K562 (cell line): ENCODE results near the gene FLT1. TPM values are rescaled to one million over a fixed set of nuclear protein-coding genes. Genes with fewer than 3 reads are reported as not detected.

Experiments
- ARHGAP35 ChIP-seq: fragments of 450-650 bp; IDR thresholded peaks from 2 replicates; pipeline ENCODE4 v1.6.1; 2018; ENCODE audit not compliant: partially characterized antibody
- ATF6 ChIP-seq: sonication (generic); formaldehyde crosslinking; IDR thresholded peaks from 2 replicates; pipeline ENCODE4 v1.4.0; 2020; ENCODE audit warnings: mild to moderate bottlenecking, missing genetic modification reagents
- CBX2 ChIP-seq: fragments of 200-600 bp; sonication (generic); IDR thresholded peaks from one replicate; pipeline ENCODE4 v1.6.1; 2012; ENCODE audit warnings: mild to moderate bottlenecking, low read length, inconsistent platforms; ENCODE audit not compliant: insufficient read depth, poor library complexity, severe bottlenecking
- CREB5 ChIP-seq: fragments of 250-450 bp; sonication (Bioruptor Pico); IDR thresholded peaks from 2 replicates; pipeline ENCODE4 v1.5.0; 2020; ENCODE audit warnings: mild to moderate bottlenecking
- FUS ChIP-seq: fragments of 200-400 bp; formaldehyde crosslinking; optimal IDR thresholded peaks from 2 replicates; pipeline ENCODE3; 2017; ENCODE audit warnings: low read depth, low read length
- GTF2A2 ChIP-seq: IDR thresholded peaks from 2 replicates; pipeline ENCODE4 v1.6.1; 2016; ENCODE audit warnings: mild to moderate bottlenecking, missing genetic modification characterization, missing compliant biosample characterization
- HDAC1 ChIP-seq, 2 experiments: fragments of 450-650 bp; IDR thresholded peaks; 2 replicates each; pipeline ENCODE4 v1.6.1; 2016 to 2017; ENCODE audit warnings: inconsistent platforms in 1 of 2, mild to moderate bottlenecking in 1 of 2, moderate library complexity in 1 of 2
- HMG20B ChIP-seq: fragments of 250-450 bp; sonication (Bioruptor Pico); IDR thresholded peaks from 2 replicates; pipeline ENCODE4 v1.5.0; 2021; ENCODE audit warnings: mild to moderate bottlenecking
- JUN ChIP-seq, 2 experiments: sonication (generic) in 1 of 2; formaldehyde crosslinking in 1 of 2; IDR thresholded peaks; 2 replicates each; pipeline versions ENCODE4 v1.6.1 to v1.8.0; 2012 to 2022; ENCODE audit warnings: borderline replicate concordance in 2 of 2, mild to moderate bottlenecking in 2 of 2, improper control_type of control experiment in 1 of 2, low read depth in 1 of 2, low read length in 1 of 2, missing genetic modification reagents in 1 of 2
- MEF2D ChIP-seq: conservative IDR thresholded peaks from 2 replicates; pipeline ENCODE4 v1.6.1; 2016; ENCODE audit warnings: low read depth, missing genetic modification characterization, missing compliant biosample characterization
- MTA1 ChIP-seq: fragments of 450-650 bp; IDR thresholded peaks from 2 replicates; pipeline ENCODE4 v1.6.1; 2017; ENCODE audit warnings: borderline replicate concordance
- NCOA2 ChIP-seq, 2 experiments: fragments of 450-650 bp; IDR thresholded peaks; 2 replicates each; pipeline ENCODE4 v1.6.1; 2018; ENCODE audit warnings: mild to moderate bottlenecking in 2 of 2, moderate library complexity in 1 of 2; ENCODE audit not compliant: partially characterized antibody in 2 of 2
- POU5F1 ChIP-seq: fragments of 150-350 bp; IDR thresholded peaks from 2 replicates; pipeline ENCODE4 v1.6.1; 2014; ENCODE audit warnings: borderline replicate concordance, low read length, low read depth, mild to moderate bottlenecking; ENCODE audit not compliant: partially characterized antibody
- PTBP1 ChIP-seq: fragments of 200-400 bp; formaldehyde crosslinking; IDR thresholded peaks from 2 replicates; pipeline ENCODE4 v1.6.1; 2017; ENCODE audit warnings: low read depth, low read length
- SETDB1 ChIP-seq: IDR thresholded peaks from one replicate; pipeline ENCODE4 v1.6.1; 2012; ENCODE audit warnings: low read length, control low read depth, inconsistent platforms
- SMAD1 ChIP-seq: fragments of 150-350 bp; IDR thresholded peaks from 2 replicates; pipeline ENCODE4 v1.6.1; 2014; ENCODE audit warnings: low read length, low read depth; ENCODE audit not compliant: partially characterized antibody
- SMARCE1 ChIP-seq: fragments of 450-650 bp; IDR thresholded peaks from 2 replicates; pipeline ENCODE4 v1.7.1; 2016; ENCODE audit warnings: mild to moderate bottlenecking
- SMC3 ChIP-seq: conservative IDR thresholded peaks from 2 replicates; pipeline ENCODE4 v1.6.1; 2011; ENCODE audit warnings: low read depth, low read length, improper control_type of control experiment; ENCODE audit not compliant: insufficient read depth
- SRSF3 ChIP-seq: fragments of 200-400 bp; formaldehyde crosslinking; IDR thresholded peaks from 2 replicates; pipeline ENCODE4 v1.6.1; 2016; ENCODE audit warnings: mild to moderate bottlenecking, low read length, moderate library complexity; ENCODE audit not compliant: insufficient read depth
- TAF15 ChIP-seq: fragments of 200-400 bp; formaldehyde crosslinking; IDR thresholded peaks from 2 replicates; pipeline ENCODE4 v1.6.1; 2017; ENCODE audit warnings: mild to moderate bottlenecking, low read depth, low read length, moderate library complexity
- TCF7 ChIP-seq: sonication (generic); IDR thresholded peaks from 2 replicates; pipeline ENCODE4 v1.6.1; 2016; ENCODE audit warnings: antibody characterized with exemption, borderline replicate concordance
- THRAP3 ChIP-seq: fragments of 450-650 bp; IDR thresholded peaks from 2 replicates; pipeline ENCODE4 v1.6.1; 2016; ENCODE audit warnings: mild to moderate bottlenecking, inconsistent platforms, borderline replicate concordance
- ZNF384 ChIP-seq: IDR thresholded peaks from 2 replicates; pipeline ENCODE4 v1.6.1; 2012; ENCODE audit warnings: low read depth, low read length, improper control_type of control experiment
- ZNF395 ChIP-seq: fragments of 200-800 bp; sonication (Bioruptor generic); IDR thresholded peaks from 2 replicates; pipeline ENCODE4 v1.6.1; 2017; ENCODE audit warnings: missing genetic modification characterization, missing compliant biosample characterization
- ZNF444 ChIP-seq: fragments of 250-450 bp; sonication (Bioruptor Pico); IDR thresholded peaks from 2 replicates; pipeline ENCODE4 v1.4.0; 2020; ENCODE audit warnings: mild to moderate bottlenecking, moderate library complexity
- polyA plus RNA-seq, 8 experiments: library from polyadenylated mRNA; depleted of rRNA in 4 of 8; stranded (reverse) in 5 of 8; unstranded in 3 of 8; fragments of >200 nt; fragmentation: Nextera tagmentation in 2 of 8; fragmentation: Illumina TruSeq in 1 of 8; extraction: Ambion mirVana in 2 of 8; extraction: Trizol in 1 of 8; gene quantifications; 2 replicates each; pipeline versions ENCODE4 v1.2.1 to v1.2.3, GENCODE V29; 2011 to 2014; ENCODE audit warnings: inconsistent platforms in 1 of 8, missing spikeins in 1 of 8
- total RNA-seq, 7 experiments: library from RNA; depleted of rRNA in 6 of 7; stranded (reverse); fragments of >200 nt in 6 of 7; fragmentation: Illumina TruSeq in 2 of 7; extraction: Trizol in 2 of 7; gene quantifications; 2 replicates each; pipeline versions ENCODE4 v1.2.1 to v1.2.3, GENCODE V29; 2011 to 2021; ENCODE audit warnings: low replicate concordance in 1 of 7

Gene FLT1
- total and polyA plus RNA-seq, 9 of the 15 experiments (the other 6 are each of a cell fraction or from before 2014, with no cell fraction given), result 0.01 to 2.0 (median 0.22) TPM

GRCh38 chr13:28532388-28533124 lies 37.6 kb upstream of the FLT1 start (continued):
- TF ChIP-seq HMG20B (CRISPR knock-in tag) (no peak), SMAD1 (no peak), TCF7 (no peak), ARHGAP35 (no peak), SMC3 (no peak), NCOA2 (IDR thresholded peaks at IDR 0.05; ENCODE audit: partially characterized antibody in 2 of 2) (no peak), MEF2D (tag) (no peak), SETDB1 (no peak), CREB5 (CRISPR knock-in tag) (no peak), TAF15 (no peak), ATF6 (CRISPR knock-in tag) (no peak), PTBP1 (no peak), POU5F1 (no peak), SMARCE1 (peak; percentile 77; the same call in 1 of the 2 replicates), FUS (peak; percentile 22), ZNF395 (CRISPR knock-in tag) (0 out of 2 replicates have a peak, but pooled peaks have one; percentile 48), THRAP3 (no peak), CBX2 (no peak), ZNF384 (no peak), ZNF444 (CRISPR knock-in tag) (no peak), MTA1 (no peak), GTF2A2 (tag) (no peak), HDAC1 (IDR thresholded peaks at IDR 0.05) (peak in 1 of 2 experiments; percentile 52; a peak in 1 of 4 replicates), SRSF3 (no peak), JUN (IDR thresholded peaks at IDR 0.05; ENCODE audit: borderline replicate concordance, low read depth, low read length) (no peak), JUN (CRISPR knock-in tag; IDR thresholded peaks at IDR 0.05; ENCODE audit: borderline replicate concordance) (no peak)
